A549 (cell line): ENCODE data around the gene GFOD2.

ENCODE experiments used
- CEBPB ChIP-seq, 2 experiments: fragments of >200 bp in 1 of 2; sonication (Bioruptor Twin) in 1 of 2; formaldehyde crosslinking in 1 of 2; IDR thresholded peaks; 2 replicates each; pipeline ENCODE4 v1.6.1; 2012 to 2016
- CTCF ChIP-seq: fragments of >200 bp; sonication (Bioruptor Twin); formaldehyde crosslinking; IDR thresholded peaks from 3 replicates; pipeline ENCODE4 v1.5.1; 2016
- E2F6 ChIP-seq: IDR thresholded peaks from 2 replicates; pipeline ENCODE4 v1.6.1; 2012; ENCODE audit warnings: low read depth, borderline replicate concordance
- EHMT2 ChIP-seq: fragments of 200-600 bp; sonication (generic); IDR thresholded peaks from 2 replicates; pipeline ENCODE4 v1.6.1; 2016; ENCODE audit warnings: antibody characterized with exemption, low read depth, mild to moderate bottlenecking, moderate library complexity
- JUN ChIP-seq, 2 experiments: fragments of >200 bp; sonication (Bioruptor Twin); formaldehyde crosslinking; IDR thresholded peaks; 2 replicates in 1 of 2; 3 replicates in 1 of 2; pipeline ENCODE4 v1.6.1; 2016 to 2017
- MAZ ChIP-seq: fragments of 150-350 bp; IDR thresholded peaks from 2 replicates; pipeline ENCODE4 v1.6.1; 2014; ENCODE audit warnings: antibody characterized with exemption, low read depth, low read length, borderline replicate concordance
- TF ChIP-seq, protein P1 (sequence below): fragments of 150-350 bp; IDR thresholded peaks from 2 replicates; pipeline ENCODE4 v1.6.1; 2014; ENCODE audit warnings: low read depth, mild to moderate bottlenecking, low read length
- TF ChIP-seq, protein P2 (sequence below): IDR thresholded peaks from 2 replicates; pipeline ENCODE4 v1.6.1; 2012

DNA sequence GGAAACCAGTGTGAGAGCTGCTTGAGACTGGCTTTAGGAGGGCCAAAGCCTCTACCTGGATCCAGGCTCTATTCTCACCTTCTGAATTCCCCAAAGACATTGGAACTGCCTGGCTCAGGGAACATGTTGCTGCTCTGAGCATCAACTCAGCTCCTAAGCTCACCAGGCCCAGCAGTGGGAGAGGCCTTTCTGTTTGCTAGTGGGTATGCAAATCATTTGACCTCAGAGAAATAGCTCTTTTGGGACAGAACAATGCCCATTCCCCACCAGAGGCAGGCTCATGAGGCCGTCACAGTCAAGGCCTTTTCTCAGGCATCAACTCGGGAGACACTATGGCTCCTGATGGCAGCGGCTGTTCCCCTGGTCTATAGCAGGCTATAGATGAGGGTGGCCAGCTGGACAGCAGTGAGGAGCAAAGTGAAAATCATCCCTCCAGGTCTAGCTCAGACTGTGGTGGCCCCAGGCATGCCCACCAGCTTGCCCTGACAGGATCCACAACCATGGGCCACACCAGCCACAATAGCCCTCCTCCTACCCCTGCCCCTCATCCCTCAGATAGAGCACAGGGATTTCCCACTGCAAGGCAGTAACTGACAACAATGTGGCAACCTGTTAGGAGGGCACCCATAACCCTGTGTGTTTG, 30.4 kb upstream of the GFOD2 start:
- TF ChIP-seq, protein P1, sequence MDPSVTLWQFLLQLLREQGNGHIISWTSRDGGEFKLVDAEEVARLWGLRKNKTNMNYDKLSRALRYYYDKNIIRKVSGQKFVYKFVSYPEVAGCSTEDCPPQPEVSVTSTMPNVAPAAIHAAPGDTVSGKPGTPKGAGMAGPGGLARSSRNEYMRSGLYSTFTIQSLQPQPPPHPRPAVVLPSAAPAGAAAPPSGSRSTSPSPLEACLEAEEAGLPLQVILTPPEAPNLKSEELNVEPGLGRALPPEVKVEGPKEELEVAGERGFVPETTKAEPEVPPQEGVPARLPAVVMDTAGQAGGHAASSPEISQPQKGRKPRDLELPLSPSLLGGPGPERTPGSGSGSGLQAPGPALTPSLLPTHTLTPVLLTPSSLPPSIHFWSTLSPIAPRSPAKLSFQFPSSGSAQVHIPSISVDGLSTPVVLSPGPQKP, result no peak
- TF ChIP-seq CTCF (no peak), EHMT2 (no peak), MAZ (no peak), CEBPB (IDR thresholded peaks at IDR 0.05) (no peak), JUN (IDR thresholded peaks at IDR 0.05) (no peak), E2F6 (no peak)
- TF ChIP-seq, protein P2, sequence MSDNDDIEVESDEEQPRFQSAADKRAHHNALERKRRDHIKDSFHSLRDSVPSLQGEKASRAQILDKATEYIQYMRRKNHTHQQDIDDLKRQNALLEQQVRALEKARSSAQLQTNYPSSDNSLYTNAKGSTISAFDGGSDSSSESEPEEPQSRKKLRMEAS, result no peak
